BLaER1 treated with 17β-estradiol and CSF1 and Interleukin-3, amounts not matched to agents 10 nM and 100 nM (cell line): ENCODE results near the gene CDC6.

Source experiments
- H3K27ac ChIP-seq, 11 experiments: shearing (Covaris generic); formaldehyde crosslinking; 2 replicates each; pipeline ENCODE4 v1.8.1; 2022
- H3K27me3 ChIP-seq, 11 experiments: shearing (Covaris generic); formaldehyde crosslinking; 2 replicates each; pipeline ENCODE4 v1.8.1; 2022
- H3K36me3 ChIP-seq, 11 experiments: shearing (Covaris generic); formaldehyde crosslinking; 2 replicates each; pipeline ENCODE4 v1.8.1; 2022
- H3K4me1 ChIP-seq, 10 experiments: shearing (Covaris generic); formaldehyde crosslinking; 2 replicates each; pipeline ENCODE4 v1.8.1; 2022
- H3K4me2 ChIP-seq, 11 experiments: shearing (Covaris generic); formaldehyde crosslinking; 2 replicates each; pipeline ENCODE4 v1.8.1; 2022
- H3K4me3 ChIP-seq, 10 experiments: shearing (Covaris generic); formaldehyde crosslinking; 2 replicates each; pipeline ENCODE4 v1.8.1; 2022
- H3K9ac ChIP-seq, 11 experiments: shearing (Covaris generic); formaldehyde crosslinking; 2 replicates each; pipeline ENCODE4 v1.8.1; 2022
- H3K9me3 ChIP-seq, 11 experiments: shearing (Covaris generic); formaldehyde crosslinking; replicated peaks in 1 of 11; 2 replicates each; pipeline ENCODE4 v1.8.1; 2022
- H4K20me1 ChIP-seq, 11 experiments: shearing (Covaris generic); formaldehyde crosslinking; 2 replicates each; pipeline ENCODE4 v1.8.1; 2022
- Cebpa-rat ChIP-seq, 11 experiments: shearing (Covaris generic); IDR thresholded peaks; 2 replicates each; pipeline ENCODE4 v1.8.1; 2022

The CDC6 gene

DNA sequence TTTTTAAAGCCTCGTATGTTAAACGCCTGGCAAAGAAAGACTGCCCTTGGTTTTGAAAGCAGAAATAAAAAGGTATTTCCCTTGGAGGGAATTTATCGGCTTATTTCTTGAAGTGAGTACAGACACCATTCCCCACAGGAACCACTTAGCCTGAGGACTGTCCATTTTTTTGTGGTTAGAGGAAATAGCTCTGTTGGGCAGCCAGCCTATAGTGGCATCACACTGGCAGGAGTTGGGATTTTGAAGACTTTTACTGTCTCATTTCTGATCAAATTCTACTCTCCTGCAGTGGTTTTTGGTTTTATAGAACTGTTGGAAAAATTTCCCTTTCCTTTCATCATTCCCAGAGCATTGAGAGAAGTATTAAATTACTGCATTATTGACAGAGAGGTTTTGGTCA is 34.1 kb upstream of the CDC6 start:
- H4K20me1 ChIP-seq, result peaks cover under 1 to 98% (median 46%) of the 10 kb centered on the region in 11 experiments; a peak in 18 of 22 replicates
- H3K27me3 ChIP-seq, result no peaks in the 10 kb centered on the region
- no peak overlapping the region for H3K9ac ChIP-seq
- no peak overlapping the region for H3K4me3 ChIP-seq
- H3K4me2 ChIP-seq, result no peak overlapping the region
- H3K9me3 ChIP-seq, result no peaks in the 10 kb centered on the region
- H3K4me1 ChIP-seq, result peaks cover 0 to 16% (median 0%) of the 10 kb centered on the region in 10 experiments; a peak in 5 of 20 replicates
- no peak overlapping the region for H3K27ac ChIP-seq
- TF ChIP-seq Cebpa-rat (IDR thresholded peaks at IDR 0.05), result no peak
- H3K36me3 ChIP-seq, result peaks cover 25 to 67% (median 36%) of the 10 kb centered on the region in 11 experiments

GRCh38 chr17:40259505-40259904 is 28.2 kb upstream of the CDC6 start:
- H3K4me2 ChIP-seq, result no peak overlapping the region
- H3K4me1 ChIP-seq, result no peaks in the 10 kb centered on the region
- no peak overlapping the region for H3K27ac ChIP-seq
- H3K9ac ChIP-seq, result no peak overlapping the region
- no peak overlapping the region for H3K4me3 ChIP-seq
- no peaks in the 10 kb centered on the region for H3K9me3 ChIP-seq
- H4K20me1 ChIP-seq, result peaks cover 0 to 80% (median 11%) of the 10 kb centered on the region in 11 experiments; a peak in 11 of 22 replicates
- TF ChIP-seq Cebpa-rat (IDR thresholded peaks at IDR 0.05), result no peak
- no peaks in the 10 kb centered on the region for H3K27me3 ChIP-seq
- H3K36me3 ChIP-seq, result peaks cover 79 to 97% (median 85%) of the 10 kb centered on the region in 11 experiments

- H4K20me1 ChIP-seq, result peaks cover 0 to 71% (median 4%) of the 10 kb centered on the region in 11 experiments; a peak in 8 of 22 replicates
- peaks cover 89 to 99% (median 94%) of the 10 kb centered on the region in 11 experiments for H3K36me3 ChIP-seq
- no peak overlapping the region for H3K4me2 ChIP-seq
- no peaks in the 10 kb centered on the region for H3K4me1 ChIP-seq
- H3K4me3 ChIP-seq, result no peak overlapping the region
- no peak overlapping the region for H3K27ac ChIP-seq
- H3K9ac ChIP-seq, result no peak overlapping the region
- no peaks in the 10 kb centered on the region for H3K27me3 ChIP-seq
- TF ChIP-seq Cebpa-rat (IDR thresholded peaks at IDR 0.05), result no peak
- no peaks in the 10 kb centered on the region for H3K9me3 ChIP-seq
Observed at GRCh38 chr17:40260528-40260927, 27.2 kb upstream of the CDC6 start.

- H4K20me1 ChIP-seq, result peaks cover 0 to 49% (median 2%) of the 10 kb centered on the region in 11 experiments; a peak in 8 of 22 replicates
Observed at GRCh38 chr17:40264458-40265185, 23.1 kb upstream of the CDC6 start.

DNA sequence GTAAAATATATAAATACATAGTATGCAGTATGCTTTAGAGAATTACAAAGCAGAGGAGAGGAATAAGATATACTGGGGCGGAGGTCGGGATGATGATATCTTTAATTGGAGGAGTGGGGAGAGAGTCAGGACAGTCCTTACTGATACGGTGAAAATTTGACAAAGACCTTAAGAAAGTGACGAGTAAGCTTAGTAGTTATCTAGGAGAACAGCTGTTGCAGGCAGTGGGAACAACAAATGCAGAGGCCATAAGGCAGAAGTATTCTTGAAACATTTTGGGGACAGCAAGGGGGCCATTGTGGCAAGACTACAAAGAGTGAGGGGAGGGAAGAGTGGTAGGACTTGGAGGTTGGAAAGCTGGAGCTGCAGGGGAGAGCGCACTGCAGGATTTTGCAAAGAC is 22.3 kb upstream of the CDC6 start:
- no peak overlapping the region for H3K4me3 ChIP-seq

More at GRCh38 chr17:40264458-40265185, 23.1 kb upstream of the CDC6 start:
- Histone ChIP-seq H3K36me3 (peaks cover 90 to 98% (median 95%) of the 10 kb centered on the region in 11 experiments), H3K4me2 (no peak overlapping the region), H3K4me3 (no peak overlapping the region), H3K4me1 (peaks cover 0 to 8% (median 0%) of the 10 kb centered on the region in 10 experiments; a peak in 3 of 20 replicates), H3K27me3 (no peaks in the 10 kb centered on the region), H3K9me3 (no peaks in the 10 kb centered on the region), H3K27ac (no peak overlapping the region), H3K9ac (no peak overlapping the region)
- TF ChIP-seq Cebpa-rat (IDR thresholded peaks at IDR 0.05), result no peak

DNA sequence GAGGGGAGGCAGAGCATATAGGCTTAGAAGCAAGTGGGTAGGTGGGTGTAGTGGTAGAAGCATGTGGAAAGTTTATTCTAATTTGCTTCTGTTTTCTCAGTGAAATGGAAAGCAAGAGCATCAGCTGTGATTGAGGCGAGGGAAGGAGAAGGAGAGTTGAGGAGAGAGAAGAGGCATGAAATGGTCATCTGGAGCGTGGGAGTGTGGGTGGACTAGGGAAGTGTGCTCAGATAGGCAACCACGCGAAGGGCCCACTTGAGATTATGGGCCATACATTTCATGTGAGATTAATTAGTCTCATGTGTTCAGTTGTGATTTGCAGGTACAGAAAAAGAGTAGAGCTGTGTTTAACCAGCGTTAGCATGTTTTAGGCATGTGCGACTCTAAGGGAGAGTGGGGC is 20.8 kb upstream of the CDC6 start:
- Histone ChIP-seq H3K27me3 (no peaks in the 10 kb centered on the region), H3K9me3 (no peaks in the 10 kb centered on the region), H4K20me1 (peaks cover 0 to 43% (median 0%) of the 10 kb centered on the region in 11 experiments; a peak in 7 of 22 replicates), H3K27ac (no peak overlapping the region), H3K4me3 (no peak overlapping the region), H3K4me1 (peaks cover 0 to 8% (median 0%) of the 10 kb centered on the region in 10 experiments; a peak in 3 of 20 replicates), H3K9ac (no peak overlapping the region), H3K36me3 (peaks cover 89 to 98% (median 92%) of the 10 kb centered on the region in 11 experiments), H3K4me2 (peak overlapping the region in 1 of 11 experiments; percentile 5; a peak in 2 of 22 replicates)
- TF ChIP-seq Cebpa-rat (IDR thresholded peaks at IDR 0.05), result no peak

More for the DNA sequence above, 22.3 kb upstream of the CDC6 start:
- Histone ChIP-seq H3K9ac (no peak overlapping the region), H3K9me3 (no peaks in the 10 kb centered on the region), H4K20me1 (peaks cover 0 to 44% (median 0%) of the 10 kb centered on the region in 11 experiments; a peak in 7 of 22 replicates), H3K36me3 (peaks cover 87 to 98% (median 93%) of the 10 kb centered on the region in 11 experiments), H3K4me2 (no peak overlapping the region), H3K27me3 (no peaks in the 10 kb centered on the region), H3K4me1 (peaks cover 0 to 8% (median 0%) of the 10 kb centered on the region in 10 experiments; a peak in 3 of 20 replicates), H3K27ac (no peak overlapping the region)
- no peak for TF ChIP-seq Cebpa-rat (IDR thresholded peaks at IDR 0.05)

DNA sequence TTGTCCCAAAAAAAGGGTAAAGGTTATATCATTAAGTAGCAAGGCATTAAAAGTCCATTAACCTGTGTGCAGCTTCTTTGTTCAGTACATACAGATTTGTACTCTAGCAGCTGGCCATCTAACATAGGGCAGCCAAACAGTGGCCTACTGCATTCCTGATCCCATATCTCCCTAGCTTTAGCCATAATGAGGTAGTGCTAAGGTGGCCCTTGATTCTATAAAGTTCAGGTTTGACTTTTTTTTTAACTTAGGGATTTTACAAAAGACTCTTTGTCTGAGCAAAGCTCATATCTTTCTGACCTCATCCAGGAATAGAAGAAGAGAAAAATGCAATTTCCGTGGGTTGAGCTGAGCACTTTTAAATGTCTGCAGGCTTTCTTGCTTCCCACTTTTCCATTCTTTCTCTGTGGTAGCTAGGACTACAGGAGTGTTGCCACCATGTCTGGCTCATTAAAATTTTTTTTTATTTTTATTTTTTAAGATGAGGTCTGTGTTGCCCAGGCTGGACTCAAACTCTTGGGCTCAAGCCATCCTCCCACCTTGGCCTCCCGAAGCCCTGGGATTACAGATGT is 19.5 kb upstream of the CDC6 start:
- H3K4me1 ChIP-seq, result peaks cover 0 to 8% (median 1%) of the 10 kb centered on the region in 10 experiments; a peak in 4 of 20 replicates
- H3K36me3 ChIP-seq, result peaks cover 89 to 98% (median 92%) of the 10 kb centered on the region in 11 experiments
- no peaks in the 10 kb centered on the region for H3K27me3 ChIP-seq
- no peak overlapping the region for H3K9ac ChIP-seq
- no peak overlapping the region for H3K4me3 ChIP-seq
- H3K4me2 ChIP-seq, result no peak overlapping the region
- peaks cover 0 to 55% (median 0%) of the 10 kb centered on the region in 11 experiments; a peak in 7 of 22 replicates for H4K20me1 ChIP-seq
- no peaks in the 10 kb centered on the region for H3K9me3 ChIP-seq
- no peak overlapping the region for H3K27ac ChIP-seq
- no peak for TF ChIP-seq Cebpa-rat (IDR thresholded peaks at IDR 0.05)

- H3K36me3 ChIP-seq, result peaks cover 88 to 99% (median 94%) of the 10 kb centered on the region in 11 experiments
- no peaks in the 10 kb centered on the region for H3K9me3 ChIP-seq
- H3K4me1 ChIP-seq, result peaks cover 0 to 25% (median 11%) of the 10 kb centered on the region in 10 experiments; a peak in 13 of 20 replicates
- no peak overlapping the region for H3K4me3 ChIP-seq
- no peak overlapping the region for H3K4me2 ChIP-seq
- no peak for TF ChIP-seq Cebpa-rat (IDR thresholded peaks at IDR 0.05)
- H3K27me3 ChIP-seq, result no peaks in the 10 kb centered on the region
- H3K9ac ChIP-seq, result no peak overlapping the region
- H4K20me1 ChIP-seq, result peaks cover 0 to 17% (median 0%) of the 10 kb centered on the region in 11 experiments; a peak in 2 of 22 replicates
- H3K27ac ChIP-seq, result no peak overlapping the region
Observed at GRCh38 chr17:40278414-40278813, 9.3 kb upstream of the CDC6 start.

DNA sequence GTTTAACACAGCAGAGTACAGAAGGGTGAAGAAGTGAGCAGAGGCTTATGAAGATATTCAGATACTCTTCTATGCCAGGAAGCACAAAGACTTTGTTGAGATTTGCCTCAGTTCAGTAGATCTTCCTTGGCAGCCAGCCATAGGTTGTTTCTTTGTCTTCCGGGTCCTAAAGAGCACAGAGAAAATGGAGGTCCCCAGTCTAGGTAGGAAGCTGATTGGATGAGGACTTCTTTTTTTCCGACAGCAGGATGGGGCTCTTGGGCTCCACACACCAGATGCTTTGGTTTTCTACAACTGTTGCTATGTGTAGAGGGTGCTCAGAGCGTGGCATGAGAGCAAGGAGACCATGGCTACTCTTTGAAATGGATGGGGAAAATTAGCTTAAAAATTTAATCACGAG is 8.3 kb upstream of the CDC6 start:
- Histone ChIP-seq H3K36me3 (peaks cover 78 to 97% (median 85%) of the 10 kb centered on the region in 11 experiments), H3K9ac (no peak overlapping the region), H3K4me1 (peaks cover 0 to 20% (median 11%) of the 10 kb centered on the region in 10 experiments; a peak in 13 of 20 replicates), H3K4me3 (no peak overlapping the region), H3K9me3 (no peaks in the 10 kb centered on the region), H4K20me1 (peaks cover 0 to 9% (median 0%) of the 10 kb centered on the region in 11 experiments; a peak in 2 of 22 replicates), H3K27ac (no peak overlapping the region), H3K27me3 (no peaks in the 10 kb centered on the region), H3K4me2 (no peak overlapping the region)
- no peak for TF ChIP-seq Cebpa-rat (IDR thresholded peaks at IDR 0.05)
